Measurements from ENCODE around the gene DNAI2.

The DNAI2 gene, protein sequence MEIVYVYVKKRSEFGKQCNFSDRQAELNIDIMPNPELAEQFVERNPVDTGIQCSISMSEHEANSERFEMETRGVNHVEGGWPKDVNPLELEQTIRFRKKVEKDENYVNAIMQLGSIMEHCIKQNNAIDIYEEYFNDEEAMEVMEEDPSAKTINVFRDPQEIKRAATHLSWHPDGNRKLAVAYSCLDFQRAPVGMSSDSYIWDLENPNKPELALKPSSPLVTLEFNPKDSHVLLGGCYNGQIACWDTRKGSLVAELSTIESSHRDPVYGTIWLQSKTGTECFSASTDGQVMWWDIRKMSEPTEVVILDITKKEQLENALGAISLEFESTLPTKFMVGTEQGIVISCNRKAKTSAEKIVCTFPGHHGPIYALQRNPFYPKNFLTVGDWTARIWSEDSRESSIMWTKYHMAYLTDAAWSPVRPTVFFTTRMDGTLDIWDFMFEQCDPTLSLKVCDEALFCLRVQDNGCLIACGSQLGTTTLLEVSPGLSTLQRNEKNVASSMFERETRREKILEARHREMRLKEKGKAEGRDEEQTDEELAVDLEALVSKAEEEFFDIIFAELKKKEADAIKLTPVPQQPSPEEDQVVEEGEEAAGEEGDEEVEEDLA

DNA sequence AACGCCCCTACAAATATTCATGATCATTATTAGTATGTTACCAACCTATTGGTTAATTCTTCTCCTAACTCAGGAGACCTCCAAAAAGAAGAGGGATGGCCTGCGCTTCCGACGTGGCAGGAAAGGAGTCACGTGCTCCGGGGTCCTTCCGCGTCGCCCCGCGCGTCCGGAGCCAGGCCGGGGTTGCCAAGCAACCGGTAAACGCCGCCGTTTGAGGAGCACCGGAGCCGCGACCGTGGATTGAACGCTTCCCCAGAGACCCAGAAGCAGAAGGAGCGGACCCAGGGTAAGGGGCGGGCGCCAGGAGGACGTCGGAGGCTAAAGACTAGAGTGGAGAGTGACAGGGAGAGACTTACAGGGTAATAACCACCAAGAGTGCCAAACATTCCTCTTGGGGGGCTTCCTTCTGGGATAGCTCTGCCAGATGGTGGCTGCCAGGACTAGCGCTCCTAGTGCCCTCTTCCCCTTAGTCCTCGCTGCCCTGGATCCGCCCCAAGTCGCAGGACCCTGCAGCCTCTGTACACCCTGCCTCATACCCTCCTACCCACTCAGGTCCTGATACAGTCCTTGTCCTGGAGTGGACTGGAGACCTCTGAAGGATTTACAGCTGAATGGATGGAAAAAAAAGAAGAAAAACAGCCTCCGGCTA lies at the start of gene DNAI2:
Gene DNAI2, plus strand, starts transcription at position 175 of the 649 bp plus-strand sequence. CDS start 7,584 bp downstream, outside the sequence.
- DNase-seq (ENCODE audit: low read depth) = no peak

DNA sequence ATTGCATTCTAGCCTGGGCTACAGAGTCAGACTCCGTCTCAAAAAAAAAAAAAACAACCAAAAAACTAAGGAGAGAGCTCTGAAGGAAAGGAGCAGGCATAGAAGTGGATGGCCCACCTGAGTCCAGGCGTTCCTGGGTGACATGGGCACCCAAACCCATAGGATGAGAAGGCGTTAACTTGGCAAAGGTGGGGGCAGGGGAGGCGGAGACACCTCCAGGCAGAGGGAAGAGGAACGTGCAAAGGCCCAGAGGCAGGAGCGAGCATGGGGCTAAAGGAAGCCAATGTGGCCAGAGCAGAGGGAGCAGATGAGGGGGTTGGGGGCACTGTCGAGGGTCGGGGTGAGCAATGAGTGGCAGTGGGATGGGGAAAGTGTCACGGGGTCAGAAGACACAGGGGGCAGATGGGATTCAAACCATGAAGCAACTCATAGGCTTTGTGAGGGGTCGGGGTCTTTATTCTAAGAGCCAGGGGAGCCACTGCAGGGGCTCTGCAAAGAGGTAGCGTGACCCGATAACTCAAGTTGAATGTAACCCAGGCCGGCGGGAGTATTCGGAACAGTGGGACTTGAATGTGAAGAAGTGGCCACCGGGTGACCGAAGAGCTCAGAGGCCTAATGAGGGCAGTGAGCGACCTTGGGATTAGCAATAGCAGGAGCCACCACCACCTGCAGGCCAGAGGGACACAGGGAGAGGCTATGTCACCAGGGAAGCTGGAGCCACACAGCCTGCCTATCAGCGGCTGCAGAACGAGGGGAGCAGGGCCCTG lies 48.9 kb upstream of the DNAI2 start:
- no peak for DNase-seq (ENCODE audit: low read depth)

DNA sequence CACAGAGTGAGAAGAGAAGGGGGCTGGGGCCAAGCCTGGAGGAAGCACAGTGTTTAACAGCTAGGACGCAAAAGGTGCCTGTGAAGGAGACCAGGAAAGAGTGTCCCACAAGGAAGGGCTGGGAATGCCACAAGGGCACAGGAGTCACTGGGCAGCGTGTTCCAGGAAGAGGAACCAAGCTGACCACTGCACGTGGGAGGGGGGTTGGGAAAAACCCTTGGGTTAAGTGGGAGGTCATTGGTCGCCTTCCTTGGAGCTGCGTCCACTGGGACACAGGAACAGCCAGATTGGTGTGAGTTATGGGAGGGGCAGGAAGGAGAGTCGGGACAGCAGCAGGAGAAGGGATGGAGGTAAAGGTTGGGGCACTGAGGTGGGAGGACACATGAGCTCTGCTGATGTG lies 47.8 kb upstream of the DNAI2 start:
- DNase-seq (ENCODE audit: low read depth) = no peak

DNA sequence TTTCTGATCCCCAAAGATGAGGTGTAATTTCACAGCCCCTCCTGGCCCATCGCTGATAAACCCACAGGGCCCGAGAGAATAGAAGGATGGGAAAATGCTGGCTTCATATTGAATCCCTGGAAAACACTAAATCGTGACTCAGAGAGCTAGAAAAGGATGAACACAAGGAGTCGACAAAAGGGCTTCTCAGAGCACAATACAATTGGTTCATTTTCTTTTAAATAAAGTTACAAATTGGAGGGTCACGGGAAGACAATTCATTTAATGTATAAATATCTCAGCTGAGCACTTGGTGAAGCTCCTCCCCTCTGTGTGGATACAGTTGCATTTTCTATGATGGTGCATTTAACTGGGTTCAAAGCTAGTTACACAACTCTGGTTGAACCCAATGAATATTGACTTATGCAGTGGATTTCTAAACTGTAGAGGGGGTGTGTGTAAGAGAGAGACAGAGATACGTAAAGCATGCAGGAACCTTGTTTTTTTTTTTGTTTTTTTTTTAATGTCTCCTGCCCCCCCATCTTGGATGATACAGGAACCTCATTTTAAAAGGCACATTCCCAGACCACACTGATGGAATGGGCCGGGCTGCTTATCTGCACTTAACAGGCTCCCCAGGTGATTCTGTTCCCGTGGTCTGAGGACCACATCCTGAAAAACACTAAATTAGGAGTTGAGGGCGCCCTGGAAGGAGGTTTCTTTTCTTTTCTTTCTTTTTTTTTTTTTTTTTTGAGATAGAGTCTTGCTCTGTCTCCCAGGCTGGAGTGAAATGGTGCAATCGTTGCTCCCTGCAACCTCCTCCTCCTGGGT lies 46.6 kb upstream of the DNAI2 start:
- no peak for DNase-seq (ENCODE audit: low read depth)

DNA sequence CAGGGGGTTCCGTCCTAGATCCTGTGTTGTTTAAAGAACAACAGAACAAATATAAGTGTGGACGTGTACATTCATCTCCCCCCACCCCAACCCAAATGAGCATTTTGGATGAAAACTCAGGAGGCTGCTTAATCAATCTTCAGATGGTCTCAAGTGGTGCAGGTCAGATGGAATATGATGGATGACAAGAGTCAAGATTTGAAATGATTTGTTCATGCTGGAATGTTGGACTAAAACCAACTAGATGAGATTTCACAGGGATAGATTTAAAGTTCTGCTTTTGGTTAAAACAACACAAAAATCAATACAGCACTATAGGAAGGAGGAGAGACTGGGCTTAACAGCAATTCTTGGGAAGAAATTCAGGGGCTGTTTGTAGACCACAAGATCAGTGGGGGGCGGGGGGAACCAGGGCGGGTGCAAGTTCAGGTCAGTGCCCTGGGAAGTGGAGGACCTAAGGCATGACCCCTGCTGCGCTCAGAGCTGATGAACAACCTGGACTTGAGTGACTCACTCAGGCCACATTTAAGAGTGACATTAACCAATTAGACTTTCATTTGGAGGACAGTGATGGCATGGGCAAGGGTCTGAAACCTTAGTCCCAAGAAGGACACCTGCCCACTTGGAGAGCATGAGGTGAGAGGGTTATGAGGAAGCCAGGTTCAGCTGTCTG lies 45.6 kb upstream of the DNAI2 start:
- no peak for DNase-seq (ENCODE audit: low read depth)

DNA sequence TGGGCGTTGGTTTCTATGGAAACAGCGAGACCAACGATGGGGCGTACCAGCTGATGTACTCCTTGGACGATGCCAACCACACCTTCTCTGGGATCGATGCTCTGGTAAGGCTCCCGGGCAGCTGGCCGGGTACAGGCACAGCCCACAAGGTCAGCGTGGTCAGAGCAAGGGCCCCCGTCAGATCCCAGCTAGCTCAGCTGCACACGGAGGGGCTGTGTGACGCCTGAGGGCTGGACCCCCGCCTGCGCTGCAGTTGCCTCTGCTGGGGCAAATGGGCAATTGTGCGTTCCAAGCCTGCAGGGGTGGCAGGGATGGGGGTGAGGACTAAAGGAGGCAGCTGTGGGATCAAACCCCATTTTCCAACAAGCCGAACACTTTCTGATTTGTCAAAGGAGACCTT lies 43.1 kb upstream of the DNAI2 start:
- DNase-seq (ENCODE audit: low read depth) = no peak

DNA sequence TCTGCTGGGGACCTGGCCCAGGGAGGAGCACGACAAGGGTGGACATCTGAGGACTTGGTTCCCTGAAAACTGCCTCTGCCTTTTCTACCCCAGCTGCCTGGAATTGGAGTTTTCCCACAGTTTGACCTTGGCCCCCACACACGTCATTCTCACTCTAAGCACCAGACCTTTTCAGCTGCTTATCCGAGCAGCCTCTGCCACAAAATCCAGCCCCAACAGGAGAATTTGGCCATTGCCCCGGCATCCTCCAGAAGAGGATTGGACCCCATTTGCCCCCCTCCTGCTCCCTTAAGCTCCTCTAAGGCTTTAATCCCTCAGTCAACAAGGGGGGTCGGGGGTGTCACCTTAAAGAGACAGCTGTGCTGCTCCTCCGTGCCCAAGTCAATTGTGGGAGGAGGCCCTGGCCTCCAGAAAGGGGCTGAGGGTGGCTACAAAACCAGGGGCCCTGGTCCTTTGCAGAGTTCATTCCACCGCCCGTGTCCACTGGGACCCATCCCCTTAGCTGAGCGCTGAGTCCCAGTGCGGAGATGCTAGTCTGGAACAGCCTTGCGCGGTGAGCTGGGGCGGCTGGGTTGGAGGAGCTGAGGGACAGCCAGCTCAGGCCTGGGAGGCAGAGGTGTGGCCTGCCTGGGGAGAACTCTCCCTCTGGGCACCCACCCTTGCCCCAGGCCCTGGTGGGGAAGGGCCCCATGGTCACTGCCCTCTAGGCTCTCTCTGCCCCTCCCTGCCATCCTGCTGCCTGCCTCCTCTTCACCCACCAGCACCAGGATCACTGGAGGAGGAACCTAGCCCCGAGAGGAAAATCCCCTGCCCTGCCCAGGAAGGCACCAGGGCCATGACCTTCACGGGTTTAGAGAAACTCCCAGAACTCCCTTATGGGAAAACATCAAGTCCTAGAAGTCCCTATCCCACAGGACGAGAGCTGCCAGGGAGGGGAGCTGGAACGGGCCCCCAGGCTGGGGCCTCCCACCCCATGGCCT lies 41.8 kb upstream of the DNAI2 start:
- no peak for DNase-seq (ENCODE audit: low read depth)

DNA sequence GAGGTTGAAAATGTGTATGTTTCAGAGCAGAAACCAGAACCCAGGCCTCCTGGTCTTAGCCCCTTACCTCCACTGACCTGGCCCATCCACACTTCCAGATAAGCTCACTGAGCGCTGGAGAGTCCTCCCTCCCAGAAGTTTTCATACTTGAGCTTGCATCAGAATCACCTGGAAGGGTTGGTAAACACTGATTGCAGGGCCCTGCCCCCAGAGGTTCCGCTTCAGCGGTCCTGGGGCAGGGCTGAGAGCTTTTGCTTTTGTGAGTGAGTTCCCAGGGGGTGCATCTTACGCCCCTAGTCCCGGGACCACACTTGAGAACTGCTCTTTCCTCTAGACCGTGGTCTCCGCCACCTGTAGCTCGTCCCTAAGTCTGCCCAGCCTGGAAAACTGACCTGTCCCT lies 40.1 kb upstream of the DNAI2 start:
- DNase-seq (ENCODE audit: low read depth) = no peak

DNA sequence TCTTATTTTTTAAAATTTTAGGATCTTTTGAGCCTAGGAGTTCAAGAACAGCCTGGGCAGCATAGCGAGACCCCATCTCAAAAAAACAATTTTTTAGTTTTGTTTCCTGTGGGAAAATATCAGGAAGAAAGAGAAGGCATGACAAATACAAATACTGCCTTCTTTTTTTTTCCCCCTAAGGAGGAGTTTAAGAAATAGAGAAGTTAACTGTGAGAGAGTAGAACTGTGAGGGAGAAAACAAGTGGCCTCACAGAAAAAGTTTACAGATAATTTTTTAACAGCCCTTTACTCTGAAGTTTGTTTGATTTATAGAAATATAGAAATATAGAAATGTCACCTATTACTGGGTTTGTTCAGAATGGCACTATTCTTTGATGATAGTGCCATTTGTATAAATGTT lies 39.5 kb upstream of the DNAI2 start:
- DNase-seq (ENCODE audit: low read depth) = no peak

DNA sequence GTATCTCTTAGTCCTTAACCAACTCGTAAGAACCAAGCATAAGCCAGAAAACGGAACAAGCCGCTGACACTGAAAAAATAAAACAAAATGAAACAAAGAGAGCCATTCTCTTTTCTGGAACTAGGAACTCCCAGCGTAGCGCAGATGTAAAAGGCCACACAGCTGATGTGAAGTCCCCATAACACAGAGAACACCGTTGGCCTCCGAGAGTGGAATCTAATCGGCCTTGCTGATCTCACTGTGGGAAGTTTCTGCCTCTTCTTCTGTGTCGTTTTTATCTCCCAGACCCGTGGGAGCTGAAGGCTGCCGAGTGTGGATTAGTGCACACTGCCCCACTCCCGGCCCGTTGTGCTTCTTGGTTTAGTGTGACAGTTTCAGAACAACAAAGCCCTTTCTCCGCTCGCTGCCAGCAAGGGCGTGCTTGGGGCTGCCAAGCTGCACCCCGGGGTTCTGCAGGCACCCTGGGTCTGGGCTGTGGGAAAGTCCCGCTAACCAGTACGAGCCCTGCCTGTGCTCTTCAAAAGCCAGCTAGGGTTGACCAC lies 38.9 kb upstream of the DNAI2 start:
- DNase-seq (ENCODE audit: low read depth) = no peak

DNA sequence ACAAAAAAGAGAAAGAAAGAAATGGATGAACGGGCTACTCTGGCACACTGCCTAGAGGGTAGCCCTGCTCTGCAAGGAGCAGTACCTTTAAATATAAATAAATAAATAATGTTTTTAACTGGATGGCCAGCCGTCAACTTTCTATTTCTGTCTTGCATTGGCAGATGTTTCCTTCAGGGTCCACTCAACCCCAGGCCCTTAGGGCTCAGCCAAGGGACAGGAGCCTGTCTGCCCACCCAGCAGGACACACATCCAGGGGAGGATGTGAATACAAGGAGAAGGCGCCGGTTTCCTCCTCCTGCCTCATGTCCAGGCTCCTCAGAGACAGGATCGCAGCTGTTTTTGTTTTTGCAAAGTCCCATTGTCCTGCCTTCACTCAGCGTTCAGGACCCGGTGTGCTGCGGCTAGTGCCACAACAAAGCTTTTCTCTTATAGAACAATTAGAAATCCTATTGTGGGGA lies 38.1 kb upstream of the DNAI2 start:
- DNase-seq (ENCODE audit: low read depth) = no peak

DNA sequence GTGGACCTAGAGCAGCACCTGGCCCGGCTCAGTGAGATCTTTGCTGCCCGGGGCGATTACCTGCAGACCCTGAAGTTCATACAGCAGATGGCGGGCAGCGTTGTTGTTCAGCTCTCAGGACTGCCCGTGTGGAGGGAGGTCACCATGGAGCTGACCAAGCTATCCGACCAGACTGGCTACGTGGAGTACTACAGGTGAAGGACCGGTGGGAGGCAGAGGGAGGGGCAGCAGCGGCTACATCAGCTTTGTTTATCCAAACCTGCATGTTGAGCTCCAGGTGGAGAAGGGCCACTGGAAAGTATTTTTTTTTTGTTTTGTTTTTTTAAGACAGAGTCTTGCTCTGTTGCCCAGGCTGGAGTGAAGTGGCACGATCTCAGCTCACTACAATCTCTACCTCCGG lies 36.7 kb upstream of the DNAI2 start:
- no peak for DNase-seq (ENCODE audit: low read depth)

DNA sequence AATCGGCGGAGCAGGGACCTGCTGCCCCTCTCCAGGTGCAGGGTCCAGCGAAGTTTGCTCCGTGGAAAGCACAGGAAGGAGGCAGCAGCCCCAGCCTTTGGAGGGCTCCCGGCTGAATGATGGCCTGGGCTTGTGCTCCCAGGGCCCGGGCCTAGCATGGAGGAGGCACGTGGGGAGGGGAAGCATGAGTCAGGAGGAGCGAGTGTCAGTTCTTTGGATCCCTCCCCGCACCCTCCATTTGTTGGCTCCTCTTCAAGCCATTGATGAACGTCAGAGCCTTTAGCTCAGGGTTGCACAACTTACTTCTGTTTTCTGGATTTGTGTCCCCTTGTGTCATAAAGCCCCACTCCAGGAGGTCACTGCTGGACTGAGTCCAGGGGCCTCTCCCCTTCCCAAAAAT lies 34.9 kb upstream of the DNAI2 start:
- DNase-seq (ENCODE audit: low read depth) = no peak

DNA sequence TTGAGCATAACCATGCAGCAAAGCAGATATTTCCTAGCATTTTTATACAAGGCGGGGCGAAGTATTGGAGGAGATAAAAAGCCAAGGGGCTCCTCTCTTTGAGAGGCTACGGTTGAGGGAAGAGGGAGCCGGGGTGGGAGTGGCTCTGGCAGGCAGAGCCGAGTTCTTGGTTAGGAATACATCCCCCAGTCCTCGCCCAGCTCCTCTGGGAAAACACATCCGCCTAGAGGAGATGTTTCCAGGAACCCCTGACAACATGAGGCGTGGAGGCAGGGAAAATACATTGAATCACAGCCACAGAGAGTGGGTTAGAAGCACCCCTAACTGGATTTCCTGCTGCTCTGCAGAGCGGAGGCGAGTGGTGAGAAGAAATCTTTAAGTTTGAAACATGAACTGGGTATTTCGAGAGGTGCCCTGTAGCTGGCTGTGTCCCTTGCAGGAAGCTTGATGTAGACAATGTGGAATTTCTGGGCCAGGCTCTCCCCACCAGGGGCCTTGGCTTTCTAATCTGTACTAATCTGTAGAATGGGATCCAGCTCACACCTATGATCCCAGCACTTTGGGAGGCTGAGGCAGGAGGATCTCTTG lies 33.3 kb upstream of the DNAI2 start:
- DNase-seq (ENCODE audit: low read depth) = no peak

DNA sequence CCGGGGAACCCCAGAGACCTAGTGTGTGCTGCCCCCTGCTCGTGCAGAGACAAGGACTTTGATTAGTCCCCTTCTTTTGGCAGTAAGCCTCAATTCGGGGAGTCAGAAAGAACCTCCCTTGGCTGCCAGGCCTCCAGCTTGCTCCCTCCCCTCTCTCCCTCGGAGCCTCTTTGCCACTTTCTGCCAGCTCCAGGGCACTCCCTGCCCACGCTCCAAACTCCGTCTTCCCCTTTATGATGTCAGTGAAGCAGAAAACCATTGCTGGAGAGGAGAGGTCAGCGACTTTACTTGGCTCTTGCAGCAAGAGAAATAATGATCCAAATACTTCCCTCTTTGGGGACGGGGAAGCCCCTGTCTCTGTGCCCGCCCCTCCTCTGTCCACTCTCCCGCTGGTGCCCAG lies 32.6 kb upstream of the DNAI2 start:
- DNase-seq (ENCODE audit: low read depth) = no peak

DNA sequence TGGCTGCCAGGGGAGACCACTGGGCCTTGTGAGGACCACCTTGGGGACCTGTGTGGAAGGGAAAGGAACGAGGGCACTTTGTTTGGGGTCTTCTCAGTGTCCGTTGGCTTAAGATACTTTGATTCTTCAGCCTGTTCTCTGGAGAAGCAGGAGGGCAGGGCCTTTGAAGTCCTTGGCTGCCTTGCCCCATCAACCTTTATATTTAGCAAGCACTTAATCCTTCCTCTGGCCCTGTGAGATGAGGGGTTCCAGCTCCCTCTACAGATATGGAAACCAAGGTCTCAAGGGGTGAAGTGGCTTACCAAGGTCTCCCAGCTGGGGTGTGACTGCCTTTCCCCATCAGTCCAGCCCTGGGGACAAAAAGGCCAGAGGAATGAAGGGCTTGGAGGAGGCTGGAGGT lies 32.2 kb upstream of the DNAI2 start:
- DNase-seq (ENCODE audit: low read depth) = no peak

DNA sequence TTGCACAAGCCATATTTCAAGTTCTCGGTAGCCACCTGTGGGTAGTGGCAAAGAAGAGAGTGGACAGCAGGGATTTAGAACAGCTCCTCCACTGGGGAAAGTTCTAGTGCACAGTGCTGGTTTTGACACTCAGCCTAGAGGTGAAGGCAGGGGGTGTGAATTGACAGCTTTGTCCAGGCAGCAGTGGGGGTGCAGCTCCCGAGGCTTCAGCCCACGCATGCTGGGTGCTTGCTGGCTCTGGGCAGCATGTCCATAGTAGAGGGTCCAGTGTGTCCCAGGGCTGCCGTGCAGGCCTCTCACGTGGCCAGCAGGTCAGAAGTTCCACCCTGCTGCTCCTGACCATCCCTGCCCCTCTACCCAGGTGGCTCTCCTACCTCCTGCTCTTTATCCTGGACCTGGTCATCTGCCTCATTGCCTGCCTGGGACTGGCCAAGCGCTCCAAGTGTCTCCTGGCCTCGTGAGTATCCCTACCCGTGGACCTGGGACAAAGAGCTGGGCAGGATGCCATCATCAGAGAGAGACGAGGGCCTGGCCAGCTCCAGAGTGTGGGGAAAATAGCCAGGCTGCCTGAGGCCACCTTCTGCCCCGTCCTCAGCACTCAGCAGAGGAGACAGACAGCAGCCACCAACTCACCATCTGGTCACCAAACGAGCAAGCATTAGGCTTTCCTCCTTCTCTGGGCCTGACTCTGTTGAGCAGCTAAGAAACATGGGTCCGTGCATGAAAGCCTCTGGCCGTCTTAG lies 30.9 kb upstream of the DNAI2 start:
- no peak for DNase-seq (ENCODE audit: low read depth)

DNA sequence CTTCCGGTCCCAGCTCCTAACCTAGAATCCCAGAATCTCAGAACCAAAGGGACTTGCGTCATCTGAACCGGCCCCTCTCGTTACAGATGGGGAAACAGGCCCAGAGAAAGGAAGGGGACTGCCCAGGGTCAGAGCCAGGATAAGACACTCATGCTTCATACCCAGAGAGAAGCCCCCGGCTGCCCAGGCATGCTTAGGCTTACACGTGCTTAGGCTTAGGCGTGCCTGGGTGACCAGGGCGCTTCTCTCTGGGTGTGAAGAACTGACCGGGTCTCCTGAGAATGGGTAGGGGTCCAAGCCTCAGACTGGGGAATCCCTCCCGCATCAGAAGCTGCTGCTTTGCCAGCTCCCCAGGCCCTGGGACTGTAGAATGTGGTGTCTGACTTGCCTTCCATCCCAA lies 29.9 kb upstream of the DNAI2 start:
- no peak for DNase-seq (ENCODE audit: low read depth)

Data from activated T-helper 1 cell treated with Interleukin-2 at 50 U/mL for 16 hours (primary cell).